ENCODE data around the gene FTCDNL1.

DNA sequence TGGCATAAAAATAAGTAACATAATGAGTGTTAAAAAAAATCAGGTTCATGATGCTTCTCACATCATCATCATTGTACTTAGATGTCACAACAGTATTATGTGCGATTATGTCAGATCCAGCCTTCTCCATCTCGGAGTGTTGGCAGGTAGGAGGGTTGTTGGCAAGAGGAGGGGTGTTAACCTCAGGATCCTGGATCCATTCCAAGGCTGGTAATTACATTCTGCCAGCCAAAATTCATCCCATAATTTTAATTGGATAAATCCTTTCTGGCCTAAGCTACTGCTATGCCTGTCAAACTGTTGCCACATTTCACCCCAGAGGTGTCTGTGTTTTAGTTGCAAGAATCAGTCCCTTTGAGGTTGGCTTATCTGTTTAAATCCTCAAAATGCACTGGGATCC, 891 bp upstream of the FTCDNL1 start:
- no peak for TF ChIP-seq PURB (CRISPR knock-in tag; IDR thresholded peaks at IDR 0.05; ENCODE audit: low read depth)
- TF ChIP-seq, protein P1, sequence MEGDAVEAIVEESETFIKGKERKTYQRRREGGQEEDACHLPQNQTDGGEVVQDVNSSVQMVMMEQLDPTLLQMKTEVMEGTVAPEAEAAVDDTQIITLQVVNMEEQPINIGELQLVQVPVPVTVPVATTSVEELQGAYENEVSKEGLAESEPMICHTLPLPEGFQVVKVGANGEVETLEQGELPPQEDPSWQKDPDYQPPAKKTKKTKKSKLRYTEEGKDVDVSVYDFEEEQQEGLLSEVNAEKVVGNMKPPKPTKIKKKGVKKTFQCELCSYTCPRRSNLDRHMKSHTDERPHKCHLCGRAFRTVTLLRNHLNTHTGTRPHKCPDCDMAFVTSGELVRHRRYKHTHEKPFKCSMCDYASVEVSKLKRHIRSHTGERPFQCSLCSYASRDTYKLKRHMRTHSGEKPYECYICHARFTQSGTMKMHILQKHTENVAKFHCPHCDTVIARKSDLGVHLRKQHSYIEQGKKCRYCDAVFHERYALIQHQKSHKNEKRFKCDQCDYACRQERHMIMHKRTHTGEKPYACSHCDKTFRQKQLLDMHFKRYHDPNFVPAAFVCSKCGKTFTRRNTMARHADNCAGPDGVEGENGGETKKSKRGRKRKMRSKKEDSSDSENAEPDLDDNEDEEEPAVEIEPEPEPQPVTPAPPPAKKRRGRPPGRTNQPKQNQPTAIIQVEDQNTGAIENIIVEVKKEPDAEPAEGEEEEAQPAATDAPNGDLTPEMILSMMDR (IDR thresholded peaks at IDR 0.05 in 2 of 3, conservative IDR thresholded peaks at IDR 0.05 in 1 of 3; ENCODE audit: insufficient read depth in 2 of 3, low read depth in 1 of 3, low read length in 3 of 3) = no peak
- no peak for TF ChIP-seq ZNF140 (CRISPR knock-in tag; IDR thresholded peaks at IDR 0.05)
- TF ChIP-seq RBM22 (IDR thresholded peaks at IDR 0.05; ENCODE audit: low read depth, low read length, poor library complexity, severe bottlenecking) = no peak
- no peak for TF ChIP-seq ZNF76 (CRISPR knock-in tag; IDR thresholded peaks at IDR 0.05; ENCODE audit: borderline replicate concordance)
- TF ChIP-seq MYC (IDR thresholded peaks at IDR 0.05; ENCODE audit: low read depth, low read length) = no peak
- no peak for TF ChIP-seq MYC (CRISPR knock-in tag; IDR thresholded peaks at IDR 0.05; ENCODE audit: borderline replicate concordance, low read depth)

Measured in K562 (cell line).